ENCODE results near the gene VPS41. TPM values are rescaled to one million over a fixed set of nuclear protein-coding genes. Genes with fewer than 3 reads are reported as not detected.

The VPS41 gene
- total and polyA plus RNA-seq, 10 of the 15 experiments (the other 5 are each of a cell fraction or from before 2014, with no cell fraction given) = 15.3 to 63.2 (median 47.0) TPM

- Histone ChIP-seq H2AFZ (ENCODE audit: control insufficient read depth, low read depth, low read length) (no peak overlapping the region), H3K4me2 (ENCODE audit: control insufficient read depth, insufficient read depth) (no peak overlapping the region), H3K9ac (ENCODE audit: control insufficient read depth, insufficient read depth, low read length) (no peak overlapping the region), H3K36me3 (ENCODE audit: control insufficient read depth in 2 of 2, insufficient read depth in 2 of 2, low read length in 1 of 2) (no peaks in the 10 kb centered on the region), H3K79me2 (ENCODE audit: control insufficient read depth, insufficient read depth, low read length) (no peaks in the 10 kb centered on the region), H3K4me1 (ENCODE audit: control insufficient read depth, insufficient read depth, low read length) (no peaks in the 10 kb centered on the region), H4K20me1 (ENCODE audit: control insufficient read depth, insufficient read depth) (no peaks in the 10 kb centered on the region), H3K27ac (ENCODE audit: control insufficient read depth, insufficient read depth) (no peak overlapping the region), H3K4me3 (no peak overlapping the region), H3K9me3 (replicated peaks; ENCODE audit: control insufficient read depth, insufficient read depth, low read length) (no peaks in the 10 kb centered on the region), H3K27me3 (replicated peaks in 1 of 2; ENCODE audit: control insufficient read depth in 2 of 2, insufficient read depth in 2 of 2, low read length in 1 of 2) (no peaks in the 10 kb centered on the region)
- POLR2A ChIA-PET = no interaction called here
- no peak for DNase-seq (ENCODE audit: low read depth, low spot score)
- RAD21 ChIA-PET (ENCODE audit: unreplicated experiment) = no interaction called here
- no TSS peak for BruUV-seq (replicated peaks)
- no peak for FAIRE-seq
- TF ChIP-seq IRF5 (IDR thresholded peaks at IDR 0.05; ENCODE audit: borderline replicate concordance) (no peak), RBBP5 (conservative IDR thresholded peaks at IDR 0.05) (no peak), SMAD1 (IDR thresholded peaks at IDR 0.05; ENCODE audit: low read depth, partially characterized antibody) (no peak), PAX5 (IDR thresholded peaks at IDR 0.05; ENCODE audit: borderline replicate concordance, low read depth, low read length) (no peak), ETV6 (conservative IDR thresholded peaks at IDR 0.05 in 1 of 2, IDR thresholded peaks at IDR 0.05 in 1 of 2; ENCODE audit: borderline replicate concordance in 1 of 2, low read depth in 1 of 2) (no peak), ZSCAN29 (IDR thresholded peaks at IDR 0.05) (no peak), YBX1 (IDR thresholded peaks at IDR 0.05) (no peak), ESRRA (IDR thresholded peaks at IDR 0.05; ENCODE audit: low read length) (no peak), ZZZ3 (IDR thresholded peaks at IDR 0.05; ENCODE audit: control insufficient read depth, insufficient read length, low read depth) (no peak), RELB (IDR thresholded peaks at IDR 0.05; ENCODE audit: low read depth) (no peak)
- TF ChIP-seq, protein P1, sequence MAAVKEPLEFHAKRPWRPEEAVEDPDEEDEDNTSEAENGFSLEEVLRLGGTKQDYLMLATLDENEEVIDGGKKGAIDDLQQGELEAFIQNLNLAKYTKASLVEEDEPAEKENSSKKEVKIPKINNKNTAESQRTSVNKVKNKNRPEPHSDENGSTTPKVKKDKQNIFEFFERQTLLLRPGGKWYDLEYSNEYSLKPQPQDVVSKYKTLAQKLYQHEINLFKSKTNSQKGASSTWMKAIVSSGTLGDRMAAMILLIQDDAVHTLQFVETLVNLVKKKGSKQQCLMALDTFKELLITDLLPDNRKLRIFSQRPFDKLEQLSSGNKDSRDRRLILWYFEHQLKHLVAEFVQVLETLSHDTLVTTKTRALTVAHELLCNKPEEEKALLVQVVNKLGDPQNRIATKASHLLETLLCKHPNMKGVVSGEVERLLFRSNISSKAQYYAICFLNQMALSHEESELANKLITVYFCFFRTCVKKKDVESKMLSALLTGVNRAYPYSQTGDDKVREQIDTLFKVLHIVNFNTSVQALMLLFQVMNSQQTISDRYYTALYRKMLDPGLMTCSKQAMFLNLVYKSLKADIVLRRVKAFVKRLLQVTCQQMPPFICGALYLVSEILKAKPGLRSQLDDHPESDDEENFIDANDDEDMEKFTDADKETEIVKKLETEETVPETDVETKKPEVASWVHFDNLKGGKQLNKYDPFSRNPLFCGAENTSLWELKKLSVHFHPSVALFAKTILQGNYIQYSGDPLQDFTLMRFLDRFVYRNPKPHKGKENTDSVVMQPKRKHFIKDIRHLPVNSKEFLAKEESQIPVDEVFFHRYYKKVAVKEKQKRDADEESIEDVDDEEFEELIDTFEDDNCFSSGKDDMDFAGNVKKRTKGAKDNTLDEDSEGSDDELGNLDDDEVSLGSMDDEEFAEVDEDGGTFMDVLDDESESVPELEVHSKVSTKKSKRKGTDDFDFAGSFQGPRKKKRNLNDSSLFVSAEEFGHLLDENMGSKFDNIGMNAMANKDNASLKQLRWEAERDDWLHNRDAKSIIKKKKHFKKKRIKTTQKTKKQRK (IDR thresholded peaks at IDR 0.05; ENCODE audit: low read depth, low read length) = no peak
- TF ChIP-seq, protein P2, sequence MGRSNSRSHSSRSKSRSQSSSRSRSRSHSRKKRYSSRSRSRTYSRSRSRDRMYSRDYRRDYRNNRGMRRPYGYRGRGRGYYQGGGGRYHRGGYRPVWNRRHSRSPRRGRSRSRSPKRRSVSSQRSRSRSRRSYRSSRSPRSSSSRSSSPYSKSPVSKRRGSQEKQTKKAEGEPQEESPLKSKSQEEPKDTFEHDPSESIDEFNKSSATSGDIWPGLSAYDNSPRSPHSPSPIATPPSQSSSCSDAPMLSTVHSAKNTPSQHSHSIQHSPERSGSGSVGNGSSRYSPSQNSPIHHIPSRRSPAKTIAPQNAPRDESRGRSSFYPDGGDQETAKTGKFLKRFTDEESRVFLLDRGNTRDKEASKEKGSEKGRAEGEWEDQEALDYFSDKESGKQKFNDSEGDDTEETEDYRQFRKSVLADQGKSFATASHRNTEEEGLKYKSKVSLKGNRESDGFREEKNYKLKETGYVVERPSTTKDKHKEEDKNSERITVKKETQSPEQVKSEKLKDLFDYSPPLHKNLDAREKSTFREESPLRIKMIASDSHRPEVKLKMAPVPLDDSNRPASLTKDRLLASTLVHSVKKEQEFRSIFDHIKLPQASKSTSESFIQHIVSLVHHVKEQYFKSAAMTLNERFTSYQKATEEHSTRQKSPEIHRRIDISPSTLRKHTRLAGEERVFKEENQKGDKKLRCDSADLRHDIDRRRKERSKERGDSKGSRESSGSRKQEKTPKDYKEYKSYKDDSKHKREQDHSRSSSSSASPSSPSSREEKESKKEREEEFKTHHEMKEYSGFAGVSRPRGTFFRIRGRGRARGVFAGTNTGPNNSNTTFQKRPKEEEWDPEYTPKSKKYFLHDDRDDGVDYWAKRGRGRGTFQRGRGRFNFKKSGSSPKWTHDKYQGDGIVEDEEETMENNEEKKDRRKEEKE (IDR thresholded peaks at IDR 0.05) = no peak
- intact Hi-C loops (cut with micrococcal nuclease; ENCODE audit: unreplicated experiment) (no loop called here), in situ Hi-C loops (cut with MboI) (no loop called here)
- SMC1A ChIA-PET (ENCODE audit: uncharacterized antibody, unreplicated experiment) = no interaction called here
- CTCF ChIA-PET = interaction anchor here (0.6 to 1.3 kb wide), 2 partner anchors 39 to 368 kb away, joined by 4 read pairs; no protein-coding TSS in a partner anchor
- WGBS (ENCODE audit: insufficient coverage, insufficient replicate concordance, low lambda C conversion rate, missing lambda C conversion rate) = 12% methylated on average over 3 of the region's 3 CpGs
- ATAC-seq = no peak
Observed at GRCh38 chr7:38699471-38699870, 209.5 kb downstream of the VPS41 start.
